Measurements from ENCODE around the gene USP20.

USP20 gene

DNA sequence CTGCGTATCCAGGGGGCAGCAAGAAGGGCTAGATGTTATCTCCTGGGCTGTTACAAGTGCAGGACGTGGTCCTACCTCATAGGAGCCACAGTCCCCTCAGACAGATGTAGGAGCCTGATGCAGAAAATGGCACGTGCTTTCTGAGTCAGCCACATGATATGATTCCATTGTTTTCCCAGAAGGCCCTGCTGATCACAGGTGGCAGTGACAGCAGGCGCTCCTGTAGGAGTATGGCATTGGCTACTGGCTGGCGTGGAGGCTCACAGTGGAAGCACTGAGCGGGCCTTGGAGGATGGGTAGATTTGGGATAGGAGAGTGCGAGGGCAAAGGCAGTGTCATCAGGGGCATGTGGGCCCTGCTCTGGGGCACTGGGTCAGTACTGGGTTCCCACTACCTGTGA is 21.9 kb downstream of the USP20 start:
- Mint-ChIP-seq H3K4me1 (ENCODE audit: low read depth) (peaks cover 69% of the 10 kb centered on the region), H3K27ac (peak overlapping the region; percentile 65), H3K4me3 (no peak overlapping the region), H3K27me3 (no peaks in the 10 kb centered on the region), H3K9me3 (no peaks in the 10 kb centered on the region), H3K36me3 (ENCODE audit: low read depth) (peaks cover 89% of the 10 kb centered on the region)
- DNase-seq = no peak

DNA sequence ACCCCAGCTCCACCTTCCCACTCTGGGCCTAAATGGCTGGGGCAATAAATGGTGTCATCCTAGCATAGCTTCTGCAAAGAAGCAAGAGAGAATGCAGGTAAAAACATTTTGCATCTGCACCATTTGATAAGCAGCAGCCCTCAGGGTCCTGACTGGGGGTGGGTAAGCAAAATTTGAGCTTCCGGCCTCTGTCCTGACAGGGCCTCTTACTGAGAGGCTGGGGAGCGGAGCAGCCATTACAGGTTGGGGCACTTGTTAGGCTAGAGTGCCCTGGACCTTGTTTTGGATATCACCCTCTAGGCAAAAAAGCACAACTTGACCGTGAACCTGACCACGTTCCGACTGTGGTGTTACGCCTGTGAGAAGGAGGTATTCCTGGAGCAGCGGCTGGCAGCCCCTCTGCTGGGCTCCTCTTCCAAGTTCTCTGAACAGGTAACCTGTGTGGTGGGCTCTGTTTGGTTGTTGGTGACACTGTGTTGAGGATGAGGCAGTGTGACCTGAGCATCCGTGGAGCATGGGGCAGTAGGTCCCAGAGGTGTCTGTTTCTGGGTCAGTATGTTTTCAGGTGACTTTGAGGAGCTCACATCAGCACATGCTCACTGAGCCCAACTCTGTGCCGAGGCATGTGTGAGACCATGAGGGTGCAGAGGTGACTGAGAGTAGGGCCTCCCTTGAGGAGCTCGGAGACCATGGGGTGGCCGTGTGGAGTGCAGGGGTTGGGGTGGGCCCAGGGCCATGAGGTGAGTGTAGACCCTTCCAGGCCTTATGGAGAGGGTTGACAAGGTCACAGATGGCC is 23.1 kb downstream of the USP20 start:
- DNase-seq = no peak
- no peaks in the 10 kb centered on the region for H3K9me3 Mint-ChIP-seq
- peak overlapping the region; percentile 55 for H3K27ac Mint-ChIP-seq
- H3K4me1 Mint-ChIP-seq (ENCODE audit: low read depth) = peaks cover 73% of the 10 kb centered on the region
- H3K36me3 Mint-ChIP-seq (ENCODE audit: low read depth) = peaks cover 87% of the 10 kb centered on the region
- no peak overlapping the region for H3K4me3 Mint-ChIP-seq
- H3K27me3 Mint-ChIP-seq = no peaks in the 10 kb centered on the region

DNA sequence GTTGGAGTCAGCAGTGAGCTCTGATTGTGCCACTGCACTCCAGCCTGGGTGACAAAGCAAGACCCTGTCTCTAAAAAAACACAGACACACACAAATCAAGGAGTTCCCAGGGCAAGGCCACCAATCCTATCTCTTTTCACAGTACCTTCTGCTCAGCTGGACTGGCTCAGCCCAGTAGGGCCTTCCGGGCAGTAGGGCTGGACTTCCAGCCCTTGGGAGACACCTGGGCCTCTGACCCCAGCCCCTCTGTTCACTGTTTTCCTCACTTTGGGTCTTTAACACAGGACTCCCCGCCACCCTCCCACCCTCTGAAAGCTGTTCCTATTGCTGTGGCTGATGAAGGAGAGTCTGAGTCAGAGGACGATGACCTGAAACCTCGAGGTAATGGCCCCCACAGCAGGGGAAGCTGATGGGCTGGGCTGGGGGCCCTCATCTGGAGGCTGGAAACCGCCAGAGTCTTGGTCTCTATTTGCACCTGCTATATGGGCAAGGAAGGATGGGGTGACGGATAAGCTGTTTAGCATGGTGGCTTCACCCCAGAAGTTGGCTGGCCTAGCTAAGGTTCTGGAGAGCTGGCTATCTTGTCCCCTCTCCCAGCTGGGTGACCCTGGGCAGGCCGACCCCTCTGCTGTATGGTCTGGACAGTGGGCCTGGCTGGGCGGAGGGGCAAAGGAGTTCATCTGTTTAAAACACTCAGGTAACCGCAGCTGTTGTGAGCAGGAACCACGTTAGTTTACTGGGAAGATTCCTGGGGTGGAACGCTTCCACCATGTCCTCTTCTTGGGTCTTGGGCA is 25.6 kb downstream of the USP20 start:
- Mint-ChIP-seq H3K36me3 (ENCODE audit: low read depth) (peaks cover 85% of the 10 kb centered on the region), H3K27ac (peak overlapping the region; percentile 94), H3K4me3 (peak overlapping the region; percentile 38), H3K9me3 (no peaks in the 10 kb centered on the region), H3K27me3 (no peaks in the 10 kb centered on the region), H3K4me1 (ENCODE audit: low read depth) (peaks cover 67% of the 10 kb centered on the region)
- DNase-seq = peak; percentile 63

DNA sequence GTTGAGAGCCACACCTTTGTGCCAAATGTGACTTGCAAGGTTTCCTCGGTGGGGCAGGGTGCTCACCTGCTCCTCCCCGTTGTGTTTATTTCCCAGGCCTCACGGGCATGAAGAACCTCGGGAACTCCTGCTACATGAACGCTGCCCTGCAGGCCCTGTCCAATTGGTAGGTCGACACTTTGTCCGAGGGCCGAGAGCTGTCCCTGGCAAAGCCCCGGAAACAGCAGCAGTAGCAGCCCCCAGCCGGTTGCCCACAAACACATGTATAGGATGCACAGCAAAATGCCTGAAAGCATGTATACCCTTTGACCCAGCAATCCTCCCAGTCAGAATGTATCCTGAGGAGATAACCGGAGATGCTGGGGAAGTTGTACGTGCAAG is 26.2 kb downstream of the USP20 start:
- no peaks in the 10 kb centered on the region for H3K9me3 Mint-ChIP-seq
- no peak for DNase-seq
- H3K4me3 Mint-ChIP-seq = no peak overlapping the region
- H3K4me1 Mint-ChIP-seq (ENCODE audit: low read depth) = peaks cover 69% of the 10 kb centered on the region
- peak overlapping the region; percentile 94 for H3K27ac Mint-ChIP-seq
- no peaks in the 10 kb centered on the region for H3K27me3 Mint-ChIP-seq
- peaks cover 84% of the 10 kb centered on the region for H3K36me3 Mint-ChIP-seq (ENCODE audit: low read depth)

DNA sequence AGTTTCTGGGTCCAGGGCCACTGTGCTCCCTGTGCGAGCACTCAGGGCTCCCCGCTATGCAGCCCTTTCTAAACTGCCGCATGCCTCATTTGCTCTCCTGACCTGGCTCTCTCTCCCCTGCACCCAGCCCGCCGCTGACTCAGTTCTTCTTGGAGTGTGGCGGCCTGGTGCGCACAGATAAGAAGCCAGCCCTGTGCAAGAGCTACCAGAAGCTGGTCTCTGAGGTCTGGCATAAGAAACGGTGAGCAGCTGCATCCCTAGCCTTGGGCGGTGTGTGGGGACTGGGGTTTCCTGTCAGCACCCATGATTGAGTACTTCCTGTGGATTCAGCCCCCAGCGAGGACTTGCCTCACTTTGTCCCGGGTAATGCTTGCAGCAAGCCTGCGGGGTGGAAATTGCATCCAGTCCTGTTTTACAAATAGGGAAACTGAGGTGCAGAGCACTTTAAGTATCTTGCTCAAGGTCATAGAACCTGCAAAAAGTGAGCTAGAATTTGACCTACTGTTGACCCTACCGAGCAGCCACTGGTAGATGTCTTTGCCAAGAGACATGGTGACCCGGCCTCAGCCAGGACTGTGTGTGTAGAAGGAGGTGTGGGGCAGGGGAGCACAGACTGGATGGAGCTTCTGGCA is 27.9 kb downstream of the USP20 start:
- Mint-ChIP-seq H3K27ac (peak overlapping the region; percentile 95), H3K9me3 (no peaks in the 10 kb centered on the region), H3K27me3 (no peaks in the 10 kb centered on the region), H3K4me3 (peak overlapping the region; percentile 51), H3K4me1 (ENCODE audit: low read depth) (peaks cover 77% of the 10 kb centered on the region), H3K36me3 (ENCODE audit: low read depth) (peaks cover 81% of the 10 kb centered on the region)
- peak; percentile 71 for DNase-seq

DNA sequence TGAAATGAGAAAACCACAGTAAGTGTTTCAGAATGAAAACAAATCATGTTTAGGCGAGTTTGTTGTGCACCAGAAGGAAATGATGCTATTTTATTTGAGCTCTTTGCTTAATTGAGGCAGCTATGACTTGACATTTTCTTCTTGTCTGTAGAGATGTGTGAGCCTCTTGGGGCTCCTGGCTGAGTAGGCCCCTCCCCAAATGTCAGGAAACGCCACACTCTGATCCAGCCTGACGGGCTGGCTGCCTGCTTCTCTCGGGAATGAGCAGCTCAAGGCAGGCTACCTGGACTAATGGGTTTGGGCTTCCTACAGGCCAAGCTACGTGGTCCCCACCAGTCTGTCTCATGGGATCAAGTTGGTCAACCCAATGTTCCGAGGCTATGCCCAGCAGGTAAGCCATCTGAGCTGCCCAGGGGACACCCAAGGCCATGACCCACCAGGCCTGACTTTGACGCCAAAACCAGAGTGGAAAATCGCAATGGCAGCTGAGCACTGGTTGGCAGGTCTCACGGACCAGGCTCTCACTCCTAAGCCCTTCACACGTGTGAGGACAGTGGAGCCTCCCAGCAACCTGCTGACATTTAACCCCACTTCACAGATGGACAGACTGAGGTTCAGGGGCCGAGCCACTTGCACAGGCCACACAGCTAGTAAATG is 29.9 kb downstream of the USP20 start:
- Mint-ChIP-seq H3K36me3 (ENCODE audit: low read depth) (peaks cover 81% of the 10 kb centered on the region), H3K4me3 (no peak overlapping the region), H3K27me3 (no peaks in the 10 kb centered on the region), H3K4me1 (ENCODE audit: low read depth) (peaks cover 88% of the 10 kb centered on the region), H3K27ac (peak overlapping the region; percentile 95), H3K9me3 (no peaks in the 10 kb centered on the region)
- DNase-seq = no peak

DNA sequence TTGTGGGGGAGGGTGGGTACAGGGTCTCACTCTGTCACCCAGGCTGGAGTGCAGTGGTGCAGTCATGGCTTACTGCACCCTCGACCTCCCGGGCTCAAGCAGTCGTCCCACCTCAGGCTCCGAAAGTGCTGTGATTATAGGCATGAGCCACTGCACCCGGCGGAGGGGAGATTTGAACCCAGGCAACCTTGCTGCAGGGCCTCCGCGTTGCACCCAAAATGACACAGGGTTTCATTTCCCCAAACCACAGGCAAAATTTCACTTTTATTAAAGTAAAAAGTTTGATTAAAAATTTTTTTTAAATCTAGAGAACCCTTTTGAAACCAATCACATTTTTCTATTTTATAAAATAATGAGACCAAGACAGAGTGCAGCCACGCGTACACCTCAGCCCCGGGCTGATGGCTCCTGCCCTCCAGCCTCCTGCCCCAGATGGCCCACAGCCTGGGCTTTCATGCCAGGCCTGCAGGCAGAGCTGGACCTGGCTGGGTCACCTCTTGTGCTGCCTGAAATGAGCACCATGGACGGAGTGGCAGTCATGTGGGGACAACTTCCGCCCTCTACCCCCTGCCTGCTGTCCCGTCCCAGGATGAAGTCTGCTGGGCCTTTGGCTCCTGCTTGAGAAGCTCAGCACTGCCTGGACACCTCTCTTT is 30.5 kb downstream of the USP20 start:
- peak overlapping the region; percentile 95 for H3K27ac Mint-ChIP-seq
- H3K36me3 Mint-ChIP-seq (ENCODE audit: low read depth) = peaks cover 84% of the 10 kb centered on the region
- no peaks in the 10 kb centered on the region for H3K27me3 Mint-ChIP-seq
- no peaks in the 10 kb centered on the region for H3K9me3 Mint-ChIP-seq
- peak overlapping the region; percentile 3 for H3K4me3 Mint-ChIP-seq
- DNase-seq = no peak
- peaks cover 90% of the 10 kb centered on the region for H3K4me1 Mint-ChIP-seq (ENCODE audit: low read depth)

DNA sequence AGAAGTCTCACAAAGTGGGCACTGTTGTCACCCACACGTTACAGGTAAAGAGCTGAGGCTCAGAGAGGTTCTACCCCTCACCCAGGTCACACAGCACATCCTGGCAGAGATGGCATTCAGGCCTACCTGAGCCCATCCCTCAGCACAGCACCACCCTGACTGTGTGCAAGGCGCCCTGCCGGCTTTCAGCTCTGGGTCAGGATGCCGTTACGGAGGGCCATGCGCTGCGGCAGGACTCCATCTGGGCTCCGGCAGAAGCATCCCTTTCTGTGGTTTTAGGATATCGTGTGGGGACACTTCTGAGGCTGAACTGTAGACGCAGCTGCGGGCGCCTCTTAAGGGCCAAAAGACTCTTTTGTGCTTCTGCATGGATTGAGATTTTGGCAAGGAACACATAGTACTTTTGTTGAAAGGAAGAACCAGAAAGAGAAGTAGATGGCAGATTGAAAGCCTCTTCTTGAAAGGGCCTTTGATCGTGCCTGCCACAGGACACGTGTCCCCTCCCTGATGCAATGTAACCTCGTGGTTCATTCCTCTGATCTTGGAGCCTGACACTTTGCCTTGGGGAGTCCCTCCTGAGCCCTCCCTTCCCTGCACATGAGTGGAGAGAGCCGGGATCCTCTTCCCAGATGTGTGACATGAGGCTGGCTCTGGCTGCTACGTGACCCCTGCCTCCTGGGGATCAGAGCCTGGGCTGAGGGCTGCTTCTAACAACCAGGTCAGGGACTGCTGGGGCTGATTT is 31.3 kb downstream of the USP20 start:
- peak overlapping the region; percentile 89 for H3K27ac Mint-ChIP-seq
- peak overlapping the region; percentile 3 for H3K4me3 Mint-ChIP-seq
- DNase-seq = peak; percentile 67
- peaks cover 83% of the 10 kb centered on the region for H3K36me3 Mint-ChIP-seq (ENCODE audit: low read depth)
- H3K4me1 Mint-ChIP-seq (ENCODE audit: low read depth) = peaks cover 88% of the 10 kb centered on the region
- no peaks in the 10 kb centered on the region for H3K9me3 Mint-ChIP-seq
- no peaks in the 10 kb centered on the region for H3K27me3 Mint-ChIP-seq

DNA sequence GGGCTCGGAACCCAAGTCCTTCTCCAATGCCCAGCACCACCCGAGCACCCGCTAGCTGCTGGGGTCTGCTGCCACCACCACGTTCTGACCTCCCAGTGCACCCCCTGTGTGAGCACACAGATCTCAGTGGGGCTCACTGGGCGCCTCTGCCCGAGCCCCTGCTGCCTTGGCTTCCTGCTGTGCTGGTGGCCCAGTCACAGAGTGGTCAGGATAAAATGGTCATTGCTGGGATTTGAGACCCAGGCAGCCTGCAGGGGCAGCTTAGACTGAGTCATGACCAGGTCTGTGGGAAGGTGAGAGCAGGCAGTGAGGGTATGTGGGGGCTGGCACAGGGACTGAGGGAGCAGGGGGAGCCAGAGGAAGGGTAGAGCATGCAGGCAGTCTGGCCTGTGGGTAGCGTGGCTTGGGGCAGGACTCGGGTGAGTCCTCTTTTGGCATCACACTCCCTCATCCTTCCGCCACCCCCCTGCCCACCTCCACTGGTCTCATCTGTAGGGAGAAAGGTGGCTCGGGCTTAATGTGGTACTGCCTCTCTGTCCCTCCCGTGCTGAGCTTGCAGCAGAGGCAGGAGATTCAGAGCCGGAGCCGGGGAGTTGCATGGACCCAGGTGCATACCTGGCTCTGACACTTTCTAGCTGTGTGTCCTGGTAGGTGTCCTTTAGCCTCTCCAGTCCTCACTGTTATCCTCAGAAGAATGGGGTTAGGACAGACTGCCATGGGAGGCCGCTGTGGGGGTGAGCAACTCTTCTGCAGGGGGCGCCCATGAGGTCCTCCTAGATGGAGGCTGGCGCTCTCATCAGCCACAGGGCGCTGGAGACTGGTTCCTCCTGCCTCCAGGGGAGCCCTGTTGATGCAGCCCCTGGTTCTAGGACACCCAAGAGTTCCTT is 32.1 kb downstream of the USP20 start:
- H3K4me1 Mint-ChIP-seq (ENCODE audit: low read depth) = peaks cover 86% of the 10 kb centered on the region
- H3K4me3 Mint-ChIP-seq = peak overlapping the region; percentile 15
- peak overlapping the region; percentile 89 for H3K27ac Mint-ChIP-seq
- peaks cover 80% of the 10 kb centered on the region for H3K36me3 Mint-ChIP-seq (ENCODE audit: low read depth)
- DNase-seq = peak; percentile 75
- no peaks in the 10 kb centered on the region for H3K9me3 Mint-ChIP-seq
- no peaks in the 10 kb centered on the region for H3K27me3 Mint-ChIP-seq

DNA sequence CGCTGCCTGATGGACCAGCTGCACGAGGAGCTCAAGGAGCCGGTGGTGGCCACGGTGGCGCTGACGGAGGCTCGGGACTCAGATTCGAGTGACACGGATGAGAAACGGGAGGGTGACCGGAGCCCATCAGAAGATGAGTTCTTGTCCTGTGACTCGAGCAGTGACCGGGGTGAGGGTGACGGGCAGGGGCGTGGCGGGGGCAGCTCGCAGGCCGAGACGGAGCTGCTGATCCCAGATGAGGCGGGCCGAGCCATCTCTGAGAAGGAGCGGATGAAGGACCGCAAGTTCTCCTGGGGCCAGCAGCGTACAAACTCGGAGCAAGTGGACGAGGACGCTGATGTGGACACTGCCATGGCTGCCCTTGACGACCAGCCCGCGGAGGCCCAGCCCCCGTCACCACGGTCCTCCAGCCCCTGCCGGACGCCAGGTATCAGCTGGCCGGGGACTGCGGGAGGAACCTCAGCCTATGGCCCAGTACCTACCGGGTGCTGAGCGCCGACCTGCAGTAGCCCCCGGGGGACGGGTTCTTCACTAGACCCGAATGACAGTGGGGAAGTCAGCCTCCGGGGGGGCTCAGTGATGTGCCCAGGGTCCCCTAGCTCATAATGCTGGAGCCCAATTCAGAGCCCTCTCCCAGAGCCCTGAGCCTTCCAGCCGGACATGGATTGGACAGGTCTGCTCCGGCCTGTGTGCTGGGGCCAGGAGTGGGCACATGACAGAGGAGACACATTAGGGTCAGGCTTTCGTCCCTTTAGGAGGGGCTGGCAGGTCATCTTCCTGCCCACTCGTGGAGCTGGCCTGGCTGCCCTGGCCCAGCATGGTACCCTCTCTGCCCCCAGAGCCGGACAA is 33.0 kb downstream of the USP20 start:
- Mint-ChIP-seq H3K27me3 (no peaks in the 10 kb centered on the region), H3K4me3 (peak overlapping the region; percentile 66), H3K4me1 (ENCODE audit: low read depth) (peaks cover 80% of the 10 kb centered on the region), H3K9me3 (no peaks in the 10 kb centered on the region), H3K36me3 (ENCODE audit: low read depth) (peaks cover 79% of the 10 kb centered on the region), H3K27ac (peak overlapping the region; percentile 89)
- no peak for DNase-seq

DNA sequence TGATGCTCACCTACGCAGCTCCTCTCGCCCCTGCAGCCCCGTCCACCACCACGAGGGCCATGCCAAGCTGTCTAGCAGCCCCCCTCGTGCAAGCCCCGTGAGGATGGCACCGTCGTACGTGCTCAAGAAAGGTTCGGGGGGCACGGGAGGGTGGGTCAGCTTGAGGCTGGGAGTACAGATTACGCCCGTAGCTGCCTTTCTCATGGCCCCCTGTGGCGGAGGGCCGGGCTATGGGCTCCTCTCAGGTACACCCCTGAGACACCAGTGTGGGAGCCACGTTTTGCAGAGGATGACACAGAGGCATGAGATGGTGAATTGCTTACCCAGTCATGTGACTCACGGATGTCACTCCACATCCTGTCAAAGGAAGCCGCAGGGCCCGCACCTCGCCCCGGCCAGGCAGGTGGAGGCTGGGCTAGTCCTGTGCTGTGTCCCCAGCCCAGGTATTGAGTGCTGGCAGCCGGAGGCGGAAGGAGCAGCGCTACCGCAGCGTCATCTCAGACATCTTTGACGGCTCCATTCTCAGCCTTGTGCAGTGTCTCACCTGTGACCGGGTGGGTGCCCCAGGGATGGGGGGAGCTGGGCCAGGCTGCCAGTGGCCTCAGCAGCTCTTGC is 33.7 kb downstream of the USP20 start:
- H3K36me3 Mint-ChIP-seq (ENCODE audit: low read depth) = peaks cover 79% of the 10 kb centered on the region
- DNase-seq = peak; percentile 88
- H3K27me3 Mint-ChIP-seq = no peaks in the 10 kb centered on the region
- H3K9me3 Mint-ChIP-seq = no peaks in the 10 kb centered on the region
- peak overlapping the region; percentile 89 for H3K27ac Mint-ChIP-seq
- H3K4me3 Mint-ChIP-seq = peak overlapping the region; percentile 66
- peaks cover 76% of the 10 kb centered on the region for H3K4me1 Mint-ChIP-seq (ENCODE audit: low read depth)

Measured in activated T-cell treated with anti-CD3 and anti-CD28 coated beads, Interleukin-2, amount 50 U/mL, for 24 hours (primary cell).